Hippocampal formation (tissue), 2 donors: ENCODE results near the gene EXOC3L4.

Experiments
- DNase-seq, 2 donors: peaks; one replicate each; lab custom pipeline; 2025; lab: John Stamatoyannopoulos, UW

Gene EXOC3L4

GRCh38 chr14:103133210-103134140 lies 39.0 kb downstream of the EXOC3L4 start:
- DNase-seq: no peak

GRCh38 chr14:103134405-103134804 lies 39.9 kb downstream of the EXOC3L4 start:
- DNase-seq: no peak

GRCh38 chr14:103134919-103135318 lies 40.4 kb downstream of the EXOC3L4 start:
- no peak for DNase-seq

GRCh38 chr14:103135333-103136260 lies 41.1 kb downstream of the EXOC3L4 start:
- DNase-seq: no peak

GRCh38 chr14:103136388-103137271 lies 42.1 kb downstream of the EXOC3L4 start:
- DNase-seq: no peak

- no peak for DNase-seq
These were observed 43.3 kb downstream of the EXOC3L4 start for GRCh38 chr14:103137689-103138300.

GRCh38 chr14:103138301-103139131 lies 44.0 kb downstream of the EXOC3L4 start:
- DNase-seq: no peak

GRCh38 chr14:103139132-103140025 lies 44.9 kb downstream of the EXOC3L4 start:
- DNase-seq: no peak

GRCh38 chr14:103140316-103141109 lies 46.0 kb downstream of the EXOC3L4 start:
- DNase-seq: no peak

GRCh38 chr14:103141117-103141796 lies 46.7 kb downstream of the EXOC3L4 start:
- no peak for DNase-seq

GRCh38 chr14:103142026-103142425 lies 47.5 kb downstream of the EXOC3L4 start:
- DNase-seq: no peak

- no peak for DNase-seq
These were observed 48.3 kb downstream of the EXOC3L4 start for GRCh38 chr14:103142721-103143302.

- DNase-seq: no peak
These were observed 49.0 kb downstream of the EXOC3L4 start for GRCh38 chr14:103143506-103143905.

- no peak for DNase-seq
These were observed 49.6 kb downstream of the EXOC3L4 start for GRCh38 chr14:103144085-103144484.

- DNase-seq: no peak
These were observed 51.7 kb downstream of the EXOC3L4 start for GRCh38 chr14:103146141-103146709.

GRCh38 chr14:103149351-103150237 lies 55.1 kb downstream of the EXOC3L4 start:
- no peak for DNase-seq
